UCSD-AML1 (cell line): ENCODE data around the gene INPP4B.

Experiments
- DNase-seq: peaks from one replicate; lab custom pipeline; 2025; ENCODE audit not compliant: unreplicated experiment; lab: John Stamatoyannopoulos, UW

INPP4B gene

GRCh38 chr4:142318280-142318679, 527.8 kb downstream of the INPP4B start:
- DNase-seq: no peak

GRCh38 chr4:142316913-142317312, 529.2 kb downstream of the INPP4B start:
- DNase-seq: no peak

- DNase-seq: no peak
These were observed 530.1 kb downstream of the INPP4B start for GRCh38 chr4:142316025-142316424.

- no peak for DNase-seq
These were observed 531.4 kb downstream of the INPP4B start for GRCh38 chr4:142314686-142315085.

GRCh38 chr4:142314247-142314646, 531.9 kb downstream of the INPP4B start:
- DNase-seq: no peak

GRCh38 chr4:142312391-142312790, 533.7 kb downstream of the INPP4B start:
- DNase-seq: no peak

- DNase-seq: no peak
These were observed 534.2 kb downstream of the INPP4B start for GRCh38 chr4:142311916-142312315.

- no peak for DNase-seq
These were observed 536.3 kb downstream of the INPP4B start for GRCh38 chr4:142309772-142310171.

GRCh38 chr4:142307857-142308256, 538.2 kb downstream of the INPP4B start:
- no peak for DNase-seq

GRCh38 chr4:142297313-142297712, 548.8 kb downstream of the INPP4B start:
- no peak for DNase-seq

GRCh38 chr4:142293536-142293935, 552.6 kb downstream of the INPP4B start:
- no peak for DNase-seq

GRCh38 chr4:142292231-142292630, 553.9 kb downstream of the INPP4B start:
- DNase-seq: no peak

GRCh38 chr4:142291299-142292050, 554.6 kb downstream of the INPP4B start:
- DNase-seq: no peak

- no peak for DNase-seq
These were observed 558.7 kb downstream of the INPP4B start for GRCh38 chr4:142287371-142287770.

GRCh38 chr4:142285222-142285583, 560.9 kb downstream of the INPP4B start:
- DNase-seq: no peak

GRCh38 chr4:142284402-142285221, 561.5 kb downstream of the INPP4B start:
- no peak for DNase-seq

DNA sequence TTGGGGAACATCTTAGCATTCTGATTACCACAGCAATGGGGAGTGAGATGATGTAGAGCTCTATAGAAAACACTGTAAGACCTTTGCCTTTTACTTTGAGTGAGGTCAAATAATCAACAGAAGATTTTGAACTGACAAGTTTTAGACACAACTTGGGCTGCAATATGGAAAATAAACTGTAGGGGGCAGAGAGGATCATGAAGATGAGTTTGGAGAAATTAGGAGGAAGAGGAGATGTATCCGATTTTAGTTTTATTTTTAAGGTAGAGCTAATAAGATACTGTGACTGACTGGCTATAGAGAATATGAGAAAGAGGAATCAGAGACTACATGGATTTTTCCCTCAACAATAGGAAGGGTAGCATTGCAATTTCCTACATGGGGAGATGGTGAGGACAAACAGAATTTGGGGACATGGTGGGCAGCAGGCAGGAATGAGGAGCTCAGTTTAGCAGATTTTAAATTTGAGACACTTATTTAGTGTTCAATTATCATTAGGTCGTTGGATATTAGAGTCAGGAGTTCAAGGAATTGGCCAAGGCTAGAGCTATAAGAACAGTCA, 563.1 kb downstream of the INPP4B start:
- no peak for DNase-seq

DNA sequence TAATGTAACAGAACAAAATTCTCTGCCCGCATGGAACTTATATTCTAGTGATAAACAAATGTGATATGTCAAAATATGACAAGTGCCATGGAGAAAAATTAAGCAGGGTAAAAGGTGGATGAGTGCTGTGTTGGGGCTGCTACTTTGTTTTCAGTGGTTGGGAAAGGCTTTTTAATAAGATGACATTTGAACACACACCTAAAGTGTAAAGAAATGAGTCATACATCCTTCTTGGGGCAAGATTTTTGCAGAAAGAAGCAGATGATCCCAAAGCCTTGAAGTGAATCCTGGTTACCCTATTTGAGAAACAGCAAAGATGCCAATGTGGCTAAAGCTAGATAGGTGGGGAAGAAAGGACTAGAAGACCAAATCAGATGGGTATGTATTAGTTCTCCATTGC, 564.1 kb downstream of the INPP4B start:
- no peak for DNase-seq

- DNase-seq: no peak
These were observed 567.4 kb downstream of the INPP4B start for GRCh38 chr4:142278663-142279062.

GRCh38 chr4:142278171-142278570, 567.9 kb downstream of the INPP4B start:
- no peak for DNase-seq

DNA sequence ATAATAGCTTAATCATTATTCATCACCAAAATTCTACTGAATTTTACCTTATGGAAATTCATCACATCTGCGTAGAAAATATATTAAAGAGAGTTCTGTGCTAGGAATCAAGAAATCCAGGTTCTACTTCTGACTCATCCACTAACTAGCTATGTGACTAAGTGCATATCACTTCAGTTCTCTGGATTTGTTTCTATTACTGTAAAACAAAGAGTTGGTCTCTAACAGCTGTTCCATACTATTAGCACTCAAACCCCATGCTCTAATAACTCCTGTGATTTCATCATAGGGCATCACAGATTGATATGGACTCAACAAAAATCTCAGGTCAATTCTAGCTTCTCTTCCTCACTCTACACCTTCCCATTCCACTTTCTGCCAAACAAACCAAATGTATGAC, 572.0 kb downstream of the INPP4B start:
- DNase-seq: no peak

DNA sequence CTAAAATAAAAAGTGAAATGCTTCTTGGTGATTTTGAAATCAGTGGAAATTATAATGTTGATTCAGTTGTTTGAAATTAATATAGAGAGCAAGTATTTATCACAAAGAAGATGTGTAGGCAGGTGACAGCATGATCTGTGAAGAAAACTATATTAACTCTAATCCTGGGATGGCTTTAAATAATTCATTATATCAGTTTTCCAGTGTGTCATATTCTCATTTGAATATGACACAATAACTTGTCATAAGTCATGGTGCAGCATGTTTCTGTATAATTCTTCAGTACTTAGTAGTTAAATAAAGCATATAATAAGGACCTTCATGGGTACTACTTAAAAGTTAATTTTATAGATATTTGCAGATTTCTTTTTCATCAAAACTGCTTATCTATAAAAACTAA, 573.6 kb downstream of the INPP4B start:
- no peak for DNase-seq
